Measurements from ENCODE around the gene MVB12B.

MVB12B gene

GRCh38 chr9:126490214-126490631, 163.6 kb downstream of the MVB12B start:
- TF ChIP-seq, protein P1, sequence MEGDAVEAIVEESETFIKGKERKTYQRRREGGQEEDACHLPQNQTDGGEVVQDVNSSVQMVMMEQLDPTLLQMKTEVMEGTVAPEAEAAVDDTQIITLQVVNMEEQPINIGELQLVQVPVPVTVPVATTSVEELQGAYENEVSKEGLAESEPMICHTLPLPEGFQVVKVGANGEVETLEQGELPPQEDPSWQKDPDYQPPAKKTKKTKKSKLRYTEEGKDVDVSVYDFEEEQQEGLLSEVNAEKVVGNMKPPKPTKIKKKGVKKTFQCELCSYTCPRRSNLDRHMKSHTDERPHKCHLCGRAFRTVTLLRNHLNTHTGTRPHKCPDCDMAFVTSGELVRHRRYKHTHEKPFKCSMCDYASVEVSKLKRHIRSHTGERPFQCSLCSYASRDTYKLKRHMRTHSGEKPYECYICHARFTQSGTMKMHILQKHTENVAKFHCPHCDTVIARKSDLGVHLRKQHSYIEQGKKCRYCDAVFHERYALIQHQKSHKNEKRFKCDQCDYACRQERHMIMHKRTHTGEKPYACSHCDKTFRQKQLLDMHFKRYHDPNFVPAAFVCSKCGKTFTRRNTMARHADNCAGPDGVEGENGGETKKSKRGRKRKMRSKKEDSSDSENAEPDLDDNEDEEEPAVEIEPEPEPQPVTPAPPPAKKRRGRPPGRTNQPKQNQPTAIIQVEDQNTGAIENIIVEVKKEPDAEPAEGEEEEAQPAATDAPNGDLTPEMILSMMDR (IDR thresholded peaks at IDR 0.05; ENCODE audit: low read depth, low read length, missing control alignments) = no peak
- no peak for DNase-seq (ENCODE audit: low read depth)
- H3K4me3 ChIP-seq (ENCODE audit: low read depth, low read length) = no peak overlapping the region
- in situ Hi-C loops (cut with HindIII; ENCODE audit: low sequenced_read_pairs) = no loop called here

- TF ChIP-seq, protein P1 (IDR thresholded peaks at IDR 0.05; ENCODE audit: low read depth, low read length, missing control alignments) = peak; percentile 84
- peak; percentile 65 for DNase-seq (ENCODE audit: low read depth)
- in situ Hi-C loops (cut with HindIII; ENCODE audit: low sequenced_read_pairs) = no loop called here
- no peak overlapping the region for H3K4me3 ChIP-seq (ENCODE audit: low read depth, low read length)
Observed at GRCh38 chr9:126490871-126491567, 164.4 kb downstream of the MVB12B start.

GRCh38 chr9:126491568-126491879, 164.9 kb downstream of the MVB12B start:
- H3K4me3 ChIP-seq (ENCODE audit: low read depth, low read length) = no peak overlapping the region
- TF ChIP-seq, protein P1 (IDR thresholded peaks at IDR 0.05; ENCODE audit: low read depth, low read length, missing control alignments) = no peak
- DNase-seq (ENCODE audit: low read depth) = no peak
- in situ Hi-C loops (cut with HindIII; ENCODE audit: low sequenced_read_pairs) = no loop called here

DNA sequence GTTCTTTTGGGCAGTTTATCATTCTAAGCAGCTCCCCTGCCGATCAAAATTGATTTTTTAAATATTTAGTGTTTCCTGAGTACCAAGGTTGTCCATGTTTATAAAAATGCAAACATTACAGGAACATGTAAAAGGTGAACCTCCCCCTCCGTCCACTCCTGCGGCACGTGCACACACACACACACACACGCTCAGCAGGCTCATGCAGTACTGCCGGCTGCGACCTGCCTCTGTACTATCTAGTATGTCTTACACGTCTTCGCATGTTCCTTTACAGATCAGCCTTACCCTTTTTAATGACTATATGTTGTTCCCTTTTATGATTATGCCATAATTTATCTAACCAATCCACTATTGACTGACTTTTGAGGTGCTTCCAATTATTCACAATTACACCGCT, 165.3 kb downstream of the MVB12B start:
- no peak overlapping the region for H3K4me3 ChIP-seq (ENCODE audit: low read depth, low read length)
- TF ChIP-seq, protein P1 (IDR thresholded peaks at IDR 0.05; ENCODE audit: low read depth, low read length, missing control alignments) = no peak
- DNase-seq (ENCODE audit: low read depth) = no peak
- in situ Hi-C loops (cut with HindIII; ENCODE audit: low sequenced_read_pairs) = no loop called here

GRCh38 chr9:126494264-126494663, 167.6 kb downstream of the MVB12B start:
- no peak overlapping the region for H3K4me3 ChIP-seq (ENCODE audit: low read depth, low read length)
- DNase-seq (ENCODE audit: low read depth) = no peak
- TF ChIP-seq, protein P1 (IDR thresholded peaks at IDR 0.05; ENCODE audit: low read depth, low read length, missing control alignments) = no peak
- in situ Hi-C loops (cut with HindIII; ENCODE audit: low sequenced_read_pairs) = no loop called here

GRCh38 chr9:126494746-126495145, 168.1 kb downstream of the MVB12B start:
- in situ Hi-C loops (cut with HindIII; ENCODE audit: low sequenced_read_pairs) = no loop called here

More at GRCh38 chr9:126494746-126495145, 168.1 kb downstream of the MVB12B start:
- H3K4me3 ChIP-seq (ENCODE audit: low read depth, low read length) = no peak overlapping the region
- TF ChIP-seq, protein P1 (IDR thresholded peaks at IDR 0.05; ENCODE audit: low read depth, low read length, missing control alignments) = no peak
- DNase-seq (ENCODE audit: low read depth) = no peak

Measured in astrocyte of the cerebellum (primary cell).